Stomach (tissue), 4 donors: ENCODE measurements around the gene PKN3.

Experiments used
- EP300 ChIP-seq: sonication (generic); formaldehyde crosslinking; IDR thresholded peaks from one replicate; pipeline ENCODE4 v1.6.1; 2017; ENCODE audit warnings: antibody characterized with exemption
- POLR2A ChIP-seq, 4 donors: fragments of 450-650 bp; IDR thresholded peaks; one replicate each; pipeline ENCODE4 v1.6.1; 2016; ENCODE audit warnings: antibody characterized with exemption in 4 of 4, control low read depth in 2 of 4, mild to moderate bottlenecking in 1 of 4, moderate library complexity in 1 of 4

DNA sequence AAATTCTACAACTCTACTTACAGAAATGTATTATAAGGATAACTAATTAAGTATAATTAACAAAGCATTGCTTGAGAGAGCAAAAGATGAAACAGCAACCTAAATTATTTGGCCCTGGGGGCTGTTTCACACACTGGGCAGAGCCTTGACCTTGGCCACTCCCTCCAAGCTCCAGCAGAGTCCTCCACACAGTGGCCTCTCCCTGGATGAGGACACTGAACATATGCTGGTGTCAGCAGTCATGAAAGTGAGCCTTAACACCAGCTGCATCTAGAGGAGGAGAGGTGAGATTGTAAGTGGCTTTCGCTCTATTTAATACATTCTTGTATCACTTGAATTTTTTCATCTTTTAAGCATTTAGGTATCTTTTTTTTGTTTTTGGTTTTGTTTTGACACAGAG lies 44.9 kb downstream of the PKN3 start:
- no peak for TF ChIP-seq EP300
- no peak for TF ChIP-seq POLR2A (IDR thresholded peaks at IDR 0.05)
